HG02885 (cell line): ENCODE data around the gene SIPA1L2.

ENCODE experiments used
- ATAC-seq: cut with Tn5 transposase; IDR thresholded peaks from one replicate; pipeline ENCODE4 v1.9.1; 2021; ENCODE audit warnings: mild to moderate bottlenecking; ENCODE audit not compliant: unreplicated experiment, poor library complexity

Gene SIPA1L2, protein sequence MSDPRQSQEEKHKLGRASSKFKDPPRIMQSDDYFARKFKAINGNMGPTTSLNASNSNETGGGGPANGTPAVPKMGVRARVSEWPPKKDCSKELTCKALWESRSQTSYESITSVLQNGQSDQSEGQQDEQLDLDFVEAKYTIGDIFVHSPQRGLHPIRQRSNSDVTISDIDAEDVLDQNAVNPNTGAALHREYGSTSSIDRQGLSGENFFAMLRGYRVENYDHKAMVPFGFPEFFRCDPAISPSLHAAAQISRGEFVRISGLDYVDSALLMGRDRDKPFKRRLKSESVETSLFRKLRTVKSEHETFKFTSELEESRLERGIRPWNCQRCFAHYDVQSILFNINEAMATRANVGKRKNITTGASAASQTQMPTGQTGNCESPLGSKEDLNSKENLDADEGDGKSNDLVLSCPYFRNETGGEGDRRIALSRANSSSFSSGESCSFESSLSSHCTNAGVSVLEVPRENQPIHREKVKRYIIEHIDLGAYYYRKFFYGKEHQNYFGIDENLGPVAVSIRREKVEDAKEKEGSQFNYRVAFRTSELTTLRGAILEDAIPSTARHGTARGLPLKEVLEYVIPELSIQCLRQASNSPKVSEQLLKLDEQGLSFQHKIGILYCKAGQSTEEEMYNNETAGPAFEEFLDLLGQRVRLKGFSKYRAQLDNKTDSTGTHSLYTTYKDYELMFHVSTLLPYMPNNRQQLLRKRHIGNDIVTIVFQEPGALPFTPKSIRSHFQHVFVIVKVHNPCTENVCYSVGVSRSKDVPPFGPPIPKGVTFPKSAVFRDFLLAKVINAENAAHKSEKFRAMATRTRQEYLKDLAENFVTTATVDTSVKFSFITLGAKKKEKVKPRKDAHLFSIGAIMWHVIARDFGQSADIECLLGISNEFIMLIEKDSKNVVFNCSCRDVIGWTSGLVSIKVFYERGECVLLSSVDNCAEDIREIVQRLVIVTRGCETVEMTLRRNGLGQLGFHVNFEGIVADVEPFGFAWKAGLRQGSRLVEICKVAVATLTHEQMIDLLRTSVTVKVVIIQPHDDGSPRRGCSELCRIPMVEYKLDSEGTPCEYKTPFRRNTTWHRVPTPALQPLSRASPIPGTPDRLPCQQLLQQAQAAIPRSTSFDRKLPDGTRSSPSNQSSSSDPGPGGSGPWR (N-terminal part only)

DNA sequence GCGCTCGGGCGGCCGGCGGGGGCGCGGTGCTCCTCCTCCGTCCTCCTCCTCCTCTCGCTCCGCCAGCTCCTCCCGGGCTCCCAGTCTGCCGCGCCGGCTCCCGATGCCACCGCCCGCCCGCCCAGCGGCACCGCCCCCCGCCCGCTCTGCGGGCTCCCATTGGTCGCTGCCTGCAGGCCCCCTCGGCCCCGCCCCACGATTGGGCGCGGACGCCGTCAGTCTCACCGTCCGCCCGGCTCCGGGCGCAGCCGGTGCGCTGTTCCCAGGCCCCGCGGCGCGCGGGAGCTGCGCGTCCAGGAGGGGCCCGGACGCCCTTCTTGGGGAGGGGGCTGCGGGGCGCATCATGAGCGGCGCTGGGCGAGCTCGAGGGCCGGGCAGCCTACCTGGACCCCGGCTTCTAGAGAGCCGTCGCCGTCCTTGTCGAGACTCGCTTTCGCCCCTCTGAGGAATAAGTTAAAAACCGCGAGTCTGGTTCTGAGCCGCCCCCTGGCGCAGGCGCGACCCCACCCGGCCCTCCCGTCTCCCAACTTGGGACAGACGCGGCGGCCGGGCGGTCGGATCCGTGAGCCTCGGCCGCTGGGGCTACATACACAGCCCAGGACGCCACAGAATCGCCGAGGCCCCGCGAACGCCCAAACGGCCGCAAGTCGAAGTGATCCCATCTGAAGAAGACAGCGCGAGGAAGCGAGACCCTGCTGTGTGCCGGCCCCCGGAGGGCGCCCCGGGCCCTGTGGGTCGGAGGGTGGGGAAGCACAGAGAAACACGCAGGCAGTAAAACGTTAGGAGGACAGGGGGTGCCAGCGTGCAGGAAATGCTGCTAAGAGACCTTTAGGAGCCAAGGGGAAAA is at the start of gene SIPA1L2:
SIPA1L2 (minus strand) TSS at position 87 of the 847 bp plus-strand sequence. CDS start 114,794 bp downstream, outside the sequence.
- peak; percentile 98 for ATAC-seq

GRCh38 chr1:232678185-232678886 is 48.4 kb upstream of the SIPA1L2 start:
- no peak for ATAC-seq

DNA sequence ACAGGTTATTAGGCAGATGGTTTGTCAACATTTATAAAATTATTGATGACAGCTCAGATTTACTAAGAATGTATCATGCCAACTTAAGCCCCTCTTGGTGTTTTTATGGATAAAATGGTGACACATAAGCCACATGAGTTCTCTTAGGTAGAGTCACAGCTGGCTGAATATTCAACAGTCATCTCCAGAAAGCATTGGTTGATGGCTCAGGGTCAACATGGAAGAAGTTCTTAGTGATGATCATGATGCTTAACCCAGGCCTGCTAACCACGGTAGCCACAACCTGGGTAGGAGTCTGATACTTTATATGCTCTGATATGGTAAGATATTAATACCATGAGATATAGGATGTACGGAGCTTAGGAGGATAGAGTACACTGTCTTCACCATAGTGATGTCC is 46.4 kb upstream of the SIPA1L2 start:
- ATAC-seq = no peak

GRCh38 chr1:232675898-232676297 is 46.0 kb upstream of the SIPA1L2 start:
- ATAC-seq = no peak

DNA sequence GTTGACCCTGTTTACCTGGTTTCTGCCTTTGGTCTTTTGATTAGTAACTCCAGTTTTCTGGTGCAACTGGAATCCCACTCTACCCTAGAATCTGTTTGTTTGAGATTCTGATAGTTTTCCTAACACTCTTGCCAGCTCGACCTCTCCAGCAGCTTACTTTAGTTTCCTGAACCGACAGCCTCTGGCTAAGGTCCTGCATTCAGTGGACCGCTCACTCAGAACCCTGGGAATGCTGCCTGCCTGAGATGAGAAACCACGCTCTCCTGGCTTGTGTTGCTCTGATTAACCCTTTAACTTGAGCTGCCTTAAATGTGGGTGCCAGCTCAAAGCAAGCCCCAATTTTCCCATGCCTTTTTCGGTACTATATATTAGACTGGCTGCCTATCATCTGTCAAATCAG is 45.3 kb upstream of the SIPA1L2 start:
- ATAC-seq = no peak

- ATAC-seq = no peak
Measured at GRCh38 chr1:232673256-232673655, 43.3 kb upstream of the SIPA1L2 start.

- ATAC-seq = no peak
Measured at GRCh38 chr1:232669981-232670747, 40.2 kb upstream of the SIPA1L2 start.

DNA sequence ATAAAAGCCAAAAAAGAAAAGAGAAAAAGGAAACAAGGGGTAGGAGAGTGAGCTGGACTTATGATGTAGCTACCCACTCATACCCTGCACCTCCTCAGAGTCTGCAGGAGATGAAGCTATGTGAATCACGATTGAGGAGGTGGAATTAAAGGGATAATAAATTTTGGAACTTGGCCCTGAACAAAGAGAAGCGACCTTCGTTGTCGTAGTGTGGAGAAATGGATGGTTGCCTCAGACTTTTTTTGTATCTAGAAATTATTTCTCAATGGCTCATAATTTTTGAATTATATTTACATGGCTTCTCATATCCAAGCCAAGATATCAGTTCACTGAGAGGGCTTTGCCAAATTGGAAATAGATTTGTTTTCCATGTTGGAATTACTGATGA is 37.8 kb upstream of the SIPA1L2 start:
- no peak for ATAC-seq

DNA sequence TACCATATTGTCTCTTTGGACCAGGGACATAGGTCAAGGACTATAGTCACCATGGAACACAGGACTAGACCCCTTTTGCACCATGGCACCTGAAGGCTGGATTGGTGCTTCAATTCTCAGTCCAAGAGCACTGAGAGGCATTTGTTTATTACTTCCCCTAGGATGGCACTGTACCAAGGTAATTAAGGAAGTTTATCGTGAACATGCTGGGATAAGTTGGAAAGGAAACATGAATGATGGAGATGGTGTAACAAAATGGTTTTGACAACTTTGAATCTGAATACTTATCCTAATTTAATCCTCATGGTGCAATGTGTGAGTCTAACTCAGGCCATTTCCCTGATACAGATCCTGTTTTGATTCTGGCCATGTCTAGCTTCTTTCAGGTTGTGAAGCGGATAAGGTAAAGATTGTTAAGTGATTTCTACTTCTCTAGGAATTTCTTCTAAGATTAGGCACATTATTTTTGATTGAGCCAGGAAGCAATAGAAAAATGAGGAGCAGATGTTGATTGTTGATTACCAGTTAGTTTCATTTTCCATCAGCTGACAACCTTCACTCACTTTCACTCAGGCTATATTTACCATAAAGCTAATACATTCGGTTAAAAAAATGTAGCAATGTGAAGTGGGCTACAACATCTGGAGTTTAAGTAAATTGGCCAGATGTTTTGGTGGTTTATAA is 37.3 kb upstream of the SIPA1L2 start:
- no peak for ATAC-seq

DNA sequence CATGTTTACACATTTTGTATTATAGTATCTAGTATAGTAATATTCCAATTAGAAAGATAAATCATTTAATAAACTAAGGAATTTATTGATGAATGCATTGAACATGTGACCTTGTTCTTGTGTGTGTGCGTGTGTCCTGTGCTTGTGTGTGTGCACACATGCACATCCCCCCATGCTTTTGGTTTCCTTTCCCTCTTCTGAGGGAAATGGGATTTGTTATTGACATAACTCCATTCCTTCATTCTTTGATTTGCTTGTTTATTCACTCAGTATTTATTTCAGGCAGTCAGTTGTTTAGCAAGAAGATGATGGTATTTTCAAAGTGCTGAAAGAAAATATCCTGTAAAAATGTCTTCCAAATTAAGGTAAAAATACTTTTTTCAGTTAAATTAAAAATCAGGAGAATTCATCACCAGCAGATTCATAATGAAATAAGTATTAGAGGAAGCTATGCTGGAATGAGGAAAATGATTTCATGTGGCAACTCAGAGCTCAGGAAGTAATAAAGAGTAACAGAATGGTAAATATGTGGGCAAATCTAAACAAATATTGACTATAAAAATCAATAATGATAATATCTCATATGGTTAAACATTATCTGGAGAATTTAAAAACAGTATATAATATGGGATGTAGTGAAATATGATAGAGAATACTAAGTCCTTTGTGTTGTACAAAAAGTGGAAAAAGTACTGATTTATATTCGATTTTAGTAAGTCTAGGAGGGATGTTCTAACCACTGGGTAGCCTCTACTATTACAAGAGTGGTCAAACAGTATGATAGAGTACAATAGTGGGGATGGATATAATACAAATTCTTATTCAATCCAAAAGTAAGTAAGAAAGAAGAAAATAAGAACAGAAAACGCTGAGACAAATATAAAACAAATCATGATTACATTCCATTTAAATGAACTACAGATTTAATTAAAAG is 35.2 kb upstream of the SIPA1L2 start:
- no peak for ATAC-seq

GRCh38 chr1:232662910-232663309 is 33.0 kb upstream of the SIPA1L2 start:
- ATAC-seq = no peak

- no peak for ATAC-seq
Measured at GRCh38 chr1:232658386-232658785, 28.5 kb upstream of the SIPA1L2 start.

DNA sequence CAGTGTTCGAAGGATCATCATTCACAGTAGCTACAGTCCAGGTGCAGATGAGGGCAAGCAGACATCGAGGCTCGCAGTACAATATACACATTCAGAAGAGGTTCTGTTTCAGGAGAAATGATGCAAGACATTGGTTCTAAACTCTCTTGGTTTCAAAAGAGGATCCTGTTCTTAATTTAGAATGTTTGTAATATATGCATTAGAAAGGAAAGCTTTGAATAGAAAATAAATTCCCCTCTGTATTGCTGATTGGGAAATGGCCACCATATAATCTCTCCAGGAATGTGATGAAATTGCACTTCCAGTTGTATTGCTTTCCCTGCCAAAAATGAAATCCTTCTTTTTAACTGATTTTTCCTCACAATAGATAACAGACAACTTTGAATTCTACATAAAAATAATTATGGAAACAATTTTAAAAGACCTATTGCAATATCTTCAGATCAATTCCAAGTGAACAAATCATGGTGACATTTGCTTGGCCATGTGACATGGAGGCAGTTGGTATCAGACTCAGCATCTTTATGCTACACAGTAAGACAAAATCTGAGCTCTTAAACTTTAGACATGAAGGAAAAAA is 27.6 kb upstream of the SIPA1L2 start:
- no peak for ATAC-seq

DNA sequence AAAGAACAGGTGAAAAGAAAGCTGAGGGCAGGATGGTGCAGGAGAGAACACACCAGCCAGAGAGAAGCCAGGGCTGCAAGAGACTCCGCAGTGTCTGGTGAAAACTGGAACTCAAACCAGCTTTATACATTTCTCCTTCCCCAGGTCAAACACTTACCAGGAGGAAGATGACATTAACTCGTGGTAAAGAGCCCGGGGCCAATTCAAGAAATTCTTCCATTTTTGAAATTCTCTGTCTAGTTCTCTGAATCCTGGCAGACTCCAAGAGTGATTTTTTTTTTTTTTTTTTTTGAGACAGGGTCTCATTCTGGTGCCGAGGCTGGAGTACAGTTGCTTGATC is 25.8 kb upstream of the SIPA1L2 start:
- no peak for ATAC-seq

DNA sequence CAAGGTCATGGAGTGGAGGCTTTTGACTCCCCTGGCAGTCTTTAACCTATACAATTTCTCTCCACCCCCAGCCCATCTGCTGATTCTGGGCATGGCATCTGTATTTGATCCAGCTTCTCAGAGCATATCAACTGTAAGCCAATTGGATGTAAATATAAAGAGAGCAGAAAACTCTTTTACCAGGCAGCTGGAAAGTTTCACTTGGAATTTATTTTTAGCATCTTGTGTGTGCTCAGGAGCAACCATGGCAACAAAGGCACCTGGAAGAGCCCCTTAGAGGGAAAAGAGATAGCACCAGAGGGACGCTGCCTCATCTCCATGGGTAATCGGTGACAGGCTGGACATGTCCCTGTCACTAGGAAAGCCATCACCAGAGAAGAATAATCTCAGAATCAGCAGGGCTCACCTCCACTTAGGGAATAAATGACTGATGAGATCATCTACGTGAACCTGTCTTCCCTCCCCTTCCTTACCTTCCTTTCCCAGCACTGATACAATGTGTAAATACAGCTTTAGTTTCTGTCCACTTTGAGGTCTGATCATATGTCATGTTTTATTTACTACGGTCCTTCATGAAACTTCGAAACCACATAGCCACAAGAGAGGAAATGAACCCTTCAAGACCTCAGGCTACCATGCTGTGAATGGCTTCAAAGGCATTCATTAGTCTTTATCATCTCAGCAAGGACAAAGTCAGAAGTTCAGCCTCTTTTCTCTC is 25.3 kb upstream of the SIPA1L2 start:
- ATAC-seq = peak; percentile 88

DNA sequence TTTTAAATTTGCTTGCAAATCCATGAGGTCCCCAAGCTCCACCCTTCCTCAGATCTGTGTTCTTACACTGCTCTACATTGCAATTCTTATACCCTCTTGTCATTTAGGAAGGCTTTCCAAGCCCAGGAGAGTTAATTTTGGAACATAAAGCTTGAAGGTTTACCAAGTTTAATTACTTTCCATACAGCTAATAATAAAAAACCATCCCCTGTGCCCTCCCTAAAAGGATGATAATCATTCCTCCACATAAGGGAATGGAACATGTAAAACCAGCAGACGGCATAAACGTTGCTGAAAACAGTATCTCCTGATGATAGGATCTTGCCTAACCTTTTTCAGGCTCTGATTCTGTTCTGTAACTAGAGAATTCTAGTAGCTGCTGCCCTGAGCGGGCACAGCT is 23.9 kb upstream of the SIPA1L2 start:
- ATAC-seq = no peak
